ENCODE measurements around the gene CRELD1. TPM values are rescaled to one million over a fixed set of nuclear protein-coding genes. Genes with fewer than 3 reads are reported as not detected.

The CRELD1 gene
- total RNA-seq, 1 experiment from 2014 or later, result 15.5 TPM

GRCh38 chr3:9909221-9910013 is 24.2 kb upstream of the CRELD1 start:
- H3K27me3 Mint-ChIP-seq (ENCODE audit: low read depth), result peaks cover 9% of the 10 kb centered on the region
- Histone ChIP-seq H3K27me3 (ENCODE audit: insufficient read depth, low read length) (no peaks in the 10 kb centered on the region), H3K23me2 (ENCODE audit: insufficient read length, low read depth, low read length, poor library complexity, severe bottlenecking) (no peaks in the 10 kb centered on the region), H3K56ac (ENCODE audit: insufficient read length, low read depth, low read length) (no peak overlapping the region), H4K91ac (ENCODE audit: insufficient read length, low read depth, low read length) (no peak overlapping the region), H3K23ac (ENCODE audit: insufficient read length, low read depth, low read length) (no peak overlapping the region), H2BK15ac (ENCODE audit: low read depth, low read length) (no peak overlapping the region), H2AFZ (ENCODE audit: low read length) (no peak overlapping the region), H2BK20ac (ENCODE audit: low read depth, low read length, poor library complexity, severe bottlenecking) (no peak overlapping the region), H3K27ac (ENCODE audit: insufficient read length, low read depth, low read length) (no peak overlapping the region), H3K9ac (ENCODE audit: extremely low read depth, insufficient read length, low read length) (no peak overlapping the region), H4K8ac (replicated peaks; ENCODE audit: insufficient read length, low read depth, low read length) (no peak overlapping the region), H3K18ac (ENCODE audit: insufficient read length, low read depth, low read length) (no peak overlapping the region), H3K79me1 (ENCODE audit: insufficient read depth, low read depth, low read length, poor library complexity, severe bottlenecking) (no peaks in the 10 kb centered on the region), H3K4ac (ENCODE audit: low read depth, low read length) (no peak overlapping the region), H3K14ac (ENCODE audit: insufficient read depth, low read length) (no peak overlapping the region), H2AK5ac (ENCODE audit: insufficient read length, low read length) (no peak overlapping the region), H4K20me1 (ENCODE audit: control insufficient read depth, insufficient read depth, insufficient read length) (no peaks in the 10 kb centered on the region), H2BK120ac (ENCODE audit: low read depth, low read length, poor library complexity, severe bottlenecking) (no peak overlapping the region), H2BK12ac (ENCODE audit: insufficient read length, low read depth, low read length) (no peak overlapping the region), H2BK5ac (ENCODE audit: insufficient read length, low read length) (no peak overlapping the region), H3K9me3 (ENCODE audit: control insufficient read depth, low read depth, low read length) (no peaks in the 10 kb centered on the region), H3T11ph (ENCODE audit: low read length) (no peak overlapping the region), H3K79me2 (ENCODE audit: insufficient read depth, low read length) (no peaks in the 10 kb centered on the region), H3K4me2 (ENCODE audit: insufficient read depth, insufficient read length, low read length) (no peak overlapping the region), H3K4me1 (ENCODE audit: insufficient read depth, low read length) (no peaks in the 10 kb centered on the region), H4K5ac (ENCODE audit: insufficient read length, low read depth, low read length) (no peak overlapping the region)
- H3K4me3 Mint-ChIP-seq, result no peak overlapping the region
- H3K36me3 Mint-ChIP-seq (ENCODE audit: insufficient read depth in 1 of 3, low read depth in 3 of 3), result peaks cover 0 to 5% (median 0%) of the 10 kb centered on the region in 3 experiments; a peak in 1 of 7 replicates
- H3K4me1 Mint-ChIP-seq, result peaks cover 0 to 3% of the 10 kb centered on the region in 2 experiments; a peak in 1 of 4 replicates
- H3K9me3 Mint-ChIP-seq, result no peaks in the 10 kb centered on the region; a peak in 2 of 5 replicates
- no peak for DNase-seq
- WGBS (ENCODE audit: extremely low coverage, insufficient read length, low lambda C conversion rate), result no CpG with 5 or more reads among the region's 7 CpGs
- no peak for TF ChIP-seq CTCF (conservative IDR thresholded peaks at IDR 0.05)
- no peak overlapping the region for H3K27ac Mint-ChIP-seq
